IPS-20b (cell line): ENCODE results near the gene PET100.
A peak's percentile ranks its signal among the peaks of the same experiment; 100 is the strongest.

Source experiments
- H3K27ac ChIP-seq: one replicate; pipeline ENCODE4 v1.5.1; 2013; ENCODE audit warnings: low read length
- H3K27me3 ChIP-seq: 2 replicates; pipeline ENCODE4 v1.6.1; 2013; ENCODE audit warnings: mild to moderate bottlenecking, low read length, inconsistent platforms; ENCODE audit not compliant: insufficient read depth
- H3K36me3 ChIP-seq: 2 replicates; pipeline ENCODE4 v1.6.1; 2013; ENCODE audit warnings: low read depth, mild to moderate bottlenecking, inconsistent platforms, low read length, moderate library complexity; ENCODE audit not compliant: insufficient read depth
- H3K4me1 ChIP-seq: 2 replicates; pipeline ENCODE4 v1.6.1; 2013; ENCODE audit warnings: mild to moderate bottlenecking, control low read depth, inconsistent platforms, low read length, moderate library complexity; ENCODE audit not compliant: insufficient read depth
- H3K4me3 ChIP-seq: 2 replicates; pipeline ENCODE4 v1.5.1; 2013; ENCODE audit warnings: mild to moderate bottlenecking, low read length, inconsistent platforms
- H3K9ac ChIP-seq: 2 replicates; pipeline ENCODE4 v1.6.1; 2013; ENCODE audit warnings: low read depth, mild to moderate bottlenecking, inconsistent platforms, low read length, moderate library complexity
- H3K9me3 ChIP-seq: 2 replicates; pipeline ENCODE4 v1.6.1; 2013; ENCODE audit warnings: mild to moderate bottlenecking, low read depth, low read length, inconsistent platforms; ENCODE audit not compliant: insufficient read depth

PET100 gene

GRCh38 chr19:7625763-7626372 is 3.7 kb upstream of the PET100 start:
- Histone ChIP-seq H3K4me3 (no peak overlapping the region), H3K27ac (no peak overlapping the region), H3K27me3 (no peaks in the 10 kb centered on the region), H3K9me3 (no peaks in the 10 kb centered on the region), H3K9ac (no peak overlapping the region), H3K4me1 (no peaks in the 10 kb centered on the region; the same call in 1 of the 2 replicates), H3K36me3 (peaks cover 30% of the 10 kb centered on the region)

- Histone ChIP-seq H3K36me3 (peaks cover 18% of the 10 kb centered on the region), H3K27ac (no peak overlapping the region)
These were observed 2.4 kb upstream of the PET100 start for GRCh38 chr19:7627166-7627565.

GRCh38 chr19:7628589-7629311 is 843 bp upstream of the PET100 start:
- Histone ChIP-seq H3K36me3 (0 out of 2 replicates have a peak, but pooled peaks cover 8% of the 10 kb centered on the region), H3K9ac (peak overlapping the region; percentile 87), H3K27me3 (peaks cover 1% of the 10 kb centered on the region; the same call in 1 of the 2 replicates), H3K27ac (no peak overlapping the region), H3K9me3 (no peaks in the 10 kb centered on the region), H3K4me1 (no peaks in the 10 kb centered on the region; the same call in 1 of the 2 replicates), H3K4me3 (peak overlapping the region; percentile 97)

More at GRCh38 chr19:7627166-7627565, 2.4 kb upstream of the PET100 start:
- Histone ChIP-seq H3K9ac (no peak overlapping the region), H3K4me1 (no peaks in the 10 kb centered on the region; the same call in 1 of the 2 replicates), H3K27me3 (no peaks in the 10 kb centered on the region), H3K9me3 (no peaks in the 10 kb centered on the region), H3K4me3 (no peak overlapping the region)

GRCh38 chr19:7631577-7631976 is 2.0 kb downstream of the PET100 start:
- H3K27me3 ChIP-seq, result peaks cover 29% of the 10 kb centered on the region
- H3K4me3 ChIP-seq, result no peak overlapping the region
- no peak overlapping the region for H3K9ac ChIP-seq
- no peaks in the 10 kb centered on the region for H3K9me3 ChIP-seq
- no peak overlapping the region for H3K27ac ChIP-seq
- H3K36me3 ChIP-seq, result no peaks in the 10 kb centered on the region
- no peaks in the 10 kb centered on the region; the same call in 1 of the 2 replicates for H3K4me1 ChIP-seq

- no peaks in the 10 kb centered on the region for H3K36me3 ChIP-seq
- peaks cover 31% of the 10 kb centered on the region for H3K27me3 ChIP-seq
- H3K9me3 ChIP-seq, result no peaks in the 10 kb centered on the region
- no peak overlapping the region for H3K4me3 ChIP-seq
- no peak overlapping the region for H3K9ac ChIP-seq
- H3K4me1 ChIP-seq, result no peaks in the 10 kb centered on the region; the same call in 1 of the 2 replicates
- H3K27ac ChIP-seq, result no peak overlapping the region
These were observed 3.0 kb downstream of the PET100 start for GRCh38 chr19:7632340-7633203.

- H3K4me1 ChIP-seq, result no peaks in the 10 kb centered on the region
- H3K27me3 ChIP-seq, result peaks cover 31% of the 10 kb centered on the region
- no peak within 1 kb of the TSS for H3K9ac ChIP-seq
- no peaks in the 10 kb centered on the region for H3K9me3 ChIP-seq
- H3K36me3 ChIP-seq, result no peaks in the 10 kb centered on the region
- no peak within 1 kb of the TSS for H3K27ac ChIP-seq
- H3K4me3 ChIP-seq, result no peak within 1 kb of the TSS
These were observed 4.1 kb downstream of the PET100 start, which contains the start of gene PCP2 for GRCh38 chr19:7633698-7634097. PCP2 (minus strand) TSS chr19:7633719; CDS start chr19:7633457, 262 bp downstream.

GRCh38 chr19:7635670-7636069 is 6.1 kb downstream of the PET100 start:
- no peak overlapping the region for H3K9ac ChIP-seq
- no peak overlapping the region for H3K4me3 ChIP-seq

GRCh38 chr19:7636317-7636690 is 6.7 kb downstream of the PET100 start:
- Histone ChIP-seq H3K9me3 (no peaks in the 10 kb centered on the region), H3K4me3 (peak overlapping the region; percentile 18; the same call in 1 of the 2 replicates), H3K27me3 (peaks cover 31% of the 10 kb centered on the region), H3K27ac (no peak overlapping the region), H3K9ac (no peak overlapping the region), H3K4me1 (no peaks in the 10 kb centered on the region), H3K36me3 (no peaks in the 10 kb centered on the region)

More at GRCh38 chr19:7635670-7636069, 6.1 kb downstream of the PET100 start:
- peaks cover 31% of the 10 kb centered on the region for H3K27me3 ChIP-seq
- no peaks in the 10 kb centered on the region for H3K9me3 ChIP-seq
- no peaks in the 10 kb centered on the region for H3K36me3 ChIP-seq
- H3K27ac ChIP-seq, result no peak overlapping the region
- H3K4me1 ChIP-seq, result no peaks in the 10 kb centered on the region

- Histone ChIP-seq H3K4me1 (no peaks in the 10 kb centered on the region), H3K27ac (no peak within 1 kb of the TSS), H3K36me3 (no peaks in the 10 kb centered on the region)
These were observed 7.2 kb downstream of the PET100 start, which contains the start of gene STXBP2 for GRCh38 chr19:7636691-7637373. STXBP2 (plus strand) TSS chr19:7637110; CDS start chr19:7637150, 40 bp downstream.

GRCh38 chr19:7637374-7638256 is 8.0 kb downstream of the PET100 start:
- no peaks in the 10 kb centered on the region for H3K9me3 ChIP-seq
- H3K27me3 ChIP-seq, result peaks cover 31% of the 10 kb centered on the region
- H3K4me1 ChIP-seq, result no peaks in the 10 kb centered on the region
- peak overlapping the region; percentile 79 for H3K4me3 ChIP-seq
- H3K27ac ChIP-seq, result no peak overlapping the region
- H3K9ac ChIP-seq, result peak overlapping the region; percentile 76
- H3K36me3 ChIP-seq, result no peaks in the 10 kb centered on the region

More at GRCh38 chr19:7636691-7637373, 7.2 kb downstream of the PET100 start, which contains the start of gene STXBP2:
- H3K4me3 ChIP-seq, result peak within 1 kb of the TSS; percentile 79
- H3K27me3 ChIP-seq, result peaks cover 31% of the 10 kb centered on the region
- peak within 1 kb of the TSS; percentile 76 for H3K9ac ChIP-seq
- H3K9me3 ChIP-seq, result no peaks in the 10 kb centered on the region
